GM18499 (cell line): ENCODE data around the gene BMPR1B.

ENCODE experiments used
- ATAC-seq: cut with Tn5 transposase; IDR thresholded peaks from one replicate; pipeline ENCODE4 v1.9.1; 2021; ENCODE audit warnings: moderate number of reproducible peaks; ENCODE audit not compliant: insufficient read depth, unreplicated experiment

The BMPR1B gene

GRCh38 chr4:94940520-94940908 lies 182.8 kb downstream of the BMPR1B start:
- no peak for ATAC-seq

- no peak for ATAC-seq
Observed at GRCh38 chr4:94941706-94942105, 184.0 kb downstream of the BMPR1B start.

- no peak for ATAC-seq
Observed at GRCh38 chr4:94944726-94945125, 187.0 kb downstream of the BMPR1B start.

- ATAC-seq, result no peak
Observed at GRCh38 chr4:94947681-94948108, 189.9 kb downstream of the BMPR1B start.

- no peak for ATAC-seq
Observed at GRCh38 chr4:94954251-94954650, 196.5 kb downstream of the BMPR1B start.

GRCh38 chr4:94957030-94957429 lies 199.3 kb downstream of the BMPR1B start:
- ATAC-seq, result no peak

- no peak for ATAC-seq
Observed at GRCh38 chr4:94959307-94959706, 201.6 kb downstream of the BMPR1B start.

GRCh38 chr4:94960708-94961107 lies 203.0 kb downstream of the BMPR1B start:
- no peak for ATAC-seq

- no peak for ATAC-seq
Observed at GRCh38 chr4:94961420-94961819, 203.7 kb downstream of the BMPR1B start.

- no peak for ATAC-seq
Observed at GRCh38 chr4:94962484-94962883, 204.7 kb downstream of the BMPR1B start.

GRCh38 chr4:94965852-94966251 lies 208.1 kb downstream of the BMPR1B start:
- ATAC-seq, result no peak

- ATAC-seq, result no peak
Observed at GRCh38 chr4:94968493-94968892, 210.7 kb downstream of the BMPR1B start.

GRCh38 chr4:94970650-94971049 lies 212.9 kb downstream of the BMPR1B start:
- ATAC-seq, result no peak

GRCh38 chr4:94974773-94975172 lies 217.0 kb downstream of the BMPR1B start:
- no peak for ATAC-seq

GRCh38 chr4:94976371-94977011 lies 218.7 kb downstream of the BMPR1B start:
- no peak for ATAC-seq

- no peak for ATAC-seq
Observed at GRCh38 chr4:94978904-94979303, 221.1 kb downstream of the BMPR1B start.

- ATAC-seq, result no peak
Observed at GRCh38 chr4:94979621-94980020, 221.9 kb downstream of the BMPR1B start.

GRCh38 chr4:94995684-94996394 lies 238.1 kb downstream of the BMPR1B start:
- no peak for ATAC-seq

GRCh38 chr4:95000076-95000648 lies 242.4 kb downstream of the BMPR1B start:
- no peak for ATAC-seq

GRCh38 chr4:95004912-95005311 lies 247.2 kb downstream of the BMPR1B start:
- ATAC-seq, result no peak

- no peak for ATAC-seq
Observed at GRCh38 chr4:95007998-95008397, 250.2 kb downstream of the BMPR1B start.

- ATAC-seq, result no peak
Observed at GRCh38 chr4:95013236-95013635, 255.5 kb downstream of the BMPR1B start.
